Dermis blood vessel endothelial cell (primary cell): ENCODE data around the gene TFRC. TPM values are rescaled to one million over a fixed set of nuclear protein-coding genes. Genes with fewer than 3 reads are reported as not detected.
A peak's percentile ranks its signal among the peaks of the same experiment; 100 is the strongest.
"Not testable (repeated sequence)": the region's sequence is repeated elsewhere in the genome, so short reads cannot be mapped to it uniquely, and the experiment has no call there.

Source experiments
- DNase-seq: peaks from one replicate; pipeline ENCODE4 v3.0.0; 2010
- total RNA-seq: library from RNA; depleted of rRNA; stranded (reverse); fragments of >200 nt; gene quantifications from 2 replicates; pipeline ENCODE4 v1.2.3, GENCODE V29; 2014

Gene TFRC
- total RNA-seq: 96.3 and 175 TPM in 2 replicates

DNA sequence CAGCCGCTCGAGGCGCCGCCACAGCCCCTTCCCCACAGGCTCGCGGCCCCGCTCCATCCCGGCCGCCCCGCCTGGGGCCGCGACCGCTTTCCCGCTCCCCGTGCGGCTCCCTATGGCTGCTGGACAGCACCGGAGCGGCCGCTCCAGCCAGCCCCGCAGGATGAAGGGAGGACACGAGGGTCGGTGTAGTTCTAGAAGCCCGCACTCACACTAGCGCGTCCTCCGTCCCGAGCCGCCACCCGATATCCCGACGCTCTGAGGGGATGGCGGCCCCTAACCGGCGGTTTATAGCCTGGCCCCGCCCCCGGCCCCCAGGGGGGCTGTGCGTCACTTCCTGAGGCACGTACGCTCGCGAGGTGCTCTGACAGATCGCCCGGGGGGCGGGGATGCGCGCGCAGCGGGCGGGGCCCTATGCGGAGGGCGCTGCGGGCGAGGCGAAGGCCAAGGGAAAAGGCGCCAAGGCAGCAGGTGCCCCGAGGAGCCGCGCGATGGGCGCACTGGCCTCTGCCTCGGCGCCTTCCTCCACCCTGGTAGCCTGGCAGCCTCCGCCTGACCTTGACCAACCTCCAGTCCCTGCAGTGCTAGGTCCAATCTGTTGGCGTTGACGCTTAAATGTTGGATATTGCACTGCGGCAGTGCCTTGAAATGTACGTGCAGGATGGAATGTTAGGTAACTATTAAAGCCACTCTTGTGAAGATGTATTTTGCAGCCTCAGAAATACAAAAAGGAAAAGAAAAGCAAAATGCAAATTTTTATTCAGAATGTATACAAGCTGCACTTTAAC, at the start of gene TFRC:
TSS of gene TFRC (minus strand) at position 257 of the 785 bp plus-strand sequence. CDS start 4,991 bp downstream, outside the sequence.
- DNase-seq: peak; percentile 90

DNA sequence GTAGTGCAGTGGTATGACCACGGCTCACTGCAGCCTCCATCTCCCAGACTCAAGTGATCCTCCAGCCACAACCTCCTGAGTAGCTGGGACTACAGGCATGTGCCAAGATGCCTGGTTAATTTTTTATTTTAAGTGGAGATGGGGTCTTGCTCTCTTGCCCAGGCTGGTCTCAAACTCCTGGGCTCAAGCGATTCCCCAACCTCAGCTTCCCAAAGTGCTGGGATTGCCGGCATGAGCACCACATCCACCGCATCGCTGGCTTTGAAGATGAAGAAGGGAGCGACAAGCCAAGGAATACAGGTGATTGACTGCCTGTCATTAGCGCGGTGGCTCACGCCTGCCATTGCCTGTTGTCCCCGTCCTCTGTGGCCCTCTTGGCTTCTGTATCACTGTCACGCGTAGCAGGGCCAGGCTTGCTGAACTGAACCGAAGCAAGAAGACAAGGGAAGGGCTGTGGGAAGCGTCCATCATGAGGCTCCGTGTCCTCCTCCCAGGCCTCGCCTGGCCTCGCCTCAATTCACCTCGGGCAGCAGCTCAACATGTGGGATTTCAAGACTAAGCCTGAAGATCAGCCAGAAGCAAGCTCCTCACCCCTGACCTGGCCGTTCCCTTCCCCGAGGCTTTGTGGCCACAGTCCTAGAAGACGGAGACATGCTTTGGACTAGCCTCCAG, 46.4 kb upstream of the TFRC start:
- DNase-seq: no peak

DNA sequence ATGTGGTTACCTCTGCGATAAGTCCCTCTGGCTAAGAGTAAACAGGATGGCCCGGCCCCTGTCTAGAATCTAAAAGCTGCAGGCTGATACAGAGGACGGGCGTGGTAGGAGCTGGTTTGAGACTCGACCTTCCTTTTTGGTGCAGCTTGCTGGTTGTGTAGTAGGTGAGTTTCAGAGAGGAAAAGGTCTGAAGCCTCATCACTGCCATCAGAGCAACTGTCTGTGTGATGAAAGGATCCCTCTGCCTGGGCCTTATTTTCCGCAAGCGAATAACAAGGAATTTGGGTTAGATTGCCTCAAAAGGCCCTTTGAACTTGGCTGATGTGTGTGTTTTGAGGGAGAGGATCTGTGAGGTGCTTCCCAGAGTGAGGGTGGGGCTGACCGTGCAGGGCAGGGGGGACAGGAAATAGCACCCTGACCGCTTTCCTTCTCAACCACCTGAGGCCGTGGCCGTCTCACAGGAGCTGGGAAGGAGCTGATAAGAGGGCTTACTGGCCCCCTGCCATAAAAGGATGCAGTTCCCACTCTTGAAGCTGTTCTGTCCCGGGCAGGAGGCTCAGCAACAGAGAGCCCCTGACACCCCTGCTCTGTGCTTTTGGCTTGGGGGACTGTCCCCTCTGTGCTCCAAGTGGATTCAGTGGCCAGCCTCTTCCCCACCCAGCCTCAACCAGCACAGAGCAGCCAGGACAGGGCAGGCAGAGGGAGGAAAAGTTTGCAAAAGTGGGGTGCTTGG, 45.6 kb upstream of the TFRC start:
- DNase-seq: peak; percentile 13

- DNase-seq: no peak
Measured at GRCh38 chr3:196124608-196125007, 42.7 kb upstream of the TFRC start.

- DNase-seq: no peak
Measured at GRCh38 chr3:196122688-196123046, 40.8 kb upstream of the TFRC start.

GRCh38 chr3:196122021-196122687, 40.3 kb upstream of the TFRC start:
- DNase-seq: no peak

DNA sequence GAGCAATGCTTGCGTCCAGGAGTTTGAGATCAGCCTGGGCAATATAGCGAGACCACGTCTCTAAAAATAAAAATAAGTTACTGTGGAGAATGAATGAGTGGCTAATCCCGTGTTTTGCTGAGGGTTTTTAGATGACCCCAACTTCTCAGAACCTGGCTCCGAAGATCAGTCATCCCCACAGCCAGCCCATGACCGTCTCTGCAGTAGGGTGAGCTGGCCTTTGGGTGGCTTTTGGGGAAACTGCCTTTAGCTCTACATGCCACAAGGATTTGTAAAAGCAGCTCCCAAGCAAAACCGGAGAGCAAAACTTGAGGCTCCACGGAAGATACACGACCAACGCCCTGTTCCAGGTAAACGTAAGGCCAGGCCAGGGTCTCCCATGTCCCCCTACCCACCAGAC, 39.2 kb upstream of the TFRC start:
- DNase-seq: no peak

DNA sequence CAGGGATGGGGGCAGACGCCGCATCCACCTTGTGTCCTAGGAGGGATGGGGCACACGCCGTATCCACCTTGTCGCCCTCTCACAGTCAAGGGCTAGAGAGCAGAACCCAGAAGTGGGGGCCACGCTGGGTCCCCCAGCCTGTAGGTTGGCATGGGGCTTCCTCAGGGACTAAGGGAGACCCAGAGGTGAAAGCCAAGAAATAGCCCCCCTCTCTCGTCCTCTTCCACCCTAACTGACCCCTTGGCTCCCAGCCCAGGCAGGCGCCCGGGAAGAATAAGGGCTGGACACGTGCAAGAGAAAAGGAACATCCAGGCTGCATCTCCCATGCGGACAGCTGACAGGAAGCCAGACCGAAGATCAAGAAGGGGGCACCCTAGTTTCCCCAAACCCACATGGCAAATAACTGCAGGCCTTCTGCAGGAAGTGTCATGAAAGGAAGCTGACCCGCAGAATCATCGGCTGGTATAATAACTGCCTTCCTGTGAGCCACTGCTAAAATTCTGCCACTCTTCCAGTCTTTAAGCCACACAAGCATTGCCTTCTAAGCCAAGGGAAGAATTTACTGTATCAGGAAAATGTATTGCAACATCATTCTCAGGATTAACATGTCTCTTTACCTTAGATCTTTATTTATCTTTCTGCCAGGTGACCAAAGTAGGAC, 38.5 kb upstream of the TFRC start:
- peak; percentile 27 for DNase-seq

- no peak for DNase-seq
Measured at GRCh38 chr3:196117809-196118208, 35.9 kb upstream of the TFRC start.

DNA sequence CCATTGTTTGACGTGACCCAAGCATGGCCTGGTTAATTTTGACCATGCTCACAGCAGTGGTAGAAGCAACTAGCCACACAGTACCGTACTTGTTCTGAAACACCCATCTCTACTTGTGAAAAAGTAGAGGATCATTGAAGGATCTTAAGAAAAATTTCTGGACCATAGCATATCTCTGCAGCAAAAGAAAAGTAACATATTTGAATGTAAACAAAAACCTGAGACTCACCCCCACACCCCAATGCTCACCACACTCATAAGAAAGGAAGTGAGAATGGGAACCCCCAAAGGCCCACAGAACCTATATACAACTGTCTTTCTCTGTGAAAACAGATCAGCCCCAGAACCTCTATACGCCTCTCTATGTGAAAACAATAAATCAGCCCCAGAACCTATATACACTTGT, 33.8 kb upstream of the TFRC start:
- DNase-seq: no peak

DNA sequence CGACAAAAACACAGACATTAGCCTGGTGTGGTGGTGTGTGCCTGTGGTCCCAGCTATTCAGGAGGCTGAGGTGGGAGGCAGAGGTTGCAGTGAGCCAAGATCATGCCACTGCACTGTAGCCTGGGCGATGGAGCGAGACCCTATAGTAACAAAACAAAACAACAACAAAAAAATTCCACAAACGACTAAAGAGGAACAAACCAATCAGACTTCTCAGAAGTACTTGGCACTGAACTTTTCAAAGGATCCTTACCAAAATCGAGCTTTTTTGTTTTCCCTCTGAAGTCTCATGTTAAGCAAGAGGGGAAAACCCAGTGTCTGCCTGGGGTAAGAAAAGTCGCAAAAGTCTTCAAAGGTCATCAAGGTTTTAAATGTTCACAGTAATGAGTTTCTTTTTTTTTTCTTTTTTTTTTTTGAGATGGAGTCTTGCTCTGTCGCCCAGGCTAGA, 30.1 kb upstream of the TFRC start:
- DNase-seq: no peak

- DNase-seq: no peak
Measured at GRCh38 chr3:196108075-196108743, 26.3 kb upstream of the TFRC start.

GRCh38 chr3:196104707-196105106, 22.8 kb upstream of the TFRC start:
- not testable (repeated sequence) for DNase-seq

GRCh38 chr3:196098365-196098980, 16.6 kb upstream of the TFRC start:
- DNase-seq: not testable (repeated sequence)

DNA sequence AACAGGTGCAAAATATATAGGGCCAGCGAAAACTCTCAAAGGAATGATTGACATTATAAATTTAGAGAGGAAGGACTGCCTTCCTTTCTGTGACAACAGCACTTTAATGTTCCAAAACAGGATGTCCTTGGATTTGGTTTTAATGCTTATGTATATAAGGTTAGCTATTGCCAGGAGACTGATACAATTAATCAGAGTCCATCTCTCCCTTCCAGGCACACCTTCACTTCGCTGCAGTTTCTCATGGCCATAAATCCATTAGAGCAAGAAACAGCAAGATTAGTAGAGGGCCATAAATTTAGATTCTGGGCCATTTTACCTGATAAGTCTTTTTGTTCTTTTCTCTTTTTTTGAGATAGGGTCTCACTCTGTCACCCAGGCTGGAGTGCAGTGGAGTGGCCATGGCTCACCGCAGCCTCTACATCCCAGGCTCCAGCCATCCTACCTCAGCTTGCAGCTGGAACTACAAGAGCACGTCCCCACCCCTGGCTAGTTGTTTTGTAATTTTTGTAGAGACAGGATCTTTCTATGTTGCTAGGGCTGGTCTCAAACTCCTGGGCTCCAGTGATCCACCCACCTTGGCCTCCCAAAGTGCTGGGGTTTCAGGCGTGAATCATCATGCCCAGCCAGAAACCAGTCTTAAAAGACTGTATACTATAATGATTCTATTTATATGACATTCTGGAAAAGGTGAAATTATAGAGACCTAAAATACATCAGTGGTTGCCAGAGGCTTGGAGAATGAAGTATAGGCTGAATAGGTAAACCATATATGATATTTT, 15.7 kb upstream of the TFRC start:
- no peak for DNase-seq

DNA sequence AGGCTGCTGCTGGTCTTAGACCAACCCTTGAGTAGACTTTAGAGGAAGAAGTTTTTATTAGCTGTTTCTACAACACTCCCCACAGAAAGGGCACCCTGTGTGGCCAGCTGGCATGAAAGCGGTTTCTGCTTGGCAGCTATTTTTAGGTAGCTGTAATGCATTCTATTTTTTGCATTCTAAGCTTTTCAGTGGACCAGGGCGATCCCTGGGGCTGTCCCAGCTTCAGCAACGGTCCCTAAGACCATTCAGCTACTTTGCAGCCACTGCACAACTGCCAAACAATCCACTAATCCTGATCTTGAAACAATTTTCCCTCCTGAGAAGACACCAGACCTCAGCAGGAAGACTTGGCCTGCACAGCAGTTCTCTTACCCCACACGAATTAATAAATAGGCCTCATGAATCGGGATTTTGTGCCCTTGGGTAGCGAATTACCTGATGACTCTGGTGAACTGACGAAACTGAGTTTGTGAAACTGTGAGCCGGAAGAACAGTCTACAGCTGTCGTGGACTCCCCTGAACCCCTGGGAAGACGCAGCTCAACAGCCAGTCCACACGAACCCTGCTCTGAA, 14.6 kb upstream of the TFRC start:
- DNase-seq: no peak

- DNase-seq: no peak
Measured at GRCh38 chr3:196093317-196094111, 11.6 kb upstream of the TFRC start.

- DNase-seq: no peak
Measured at GRCh38 chr3:196087906-196088305, 6.0 kb upstream of the TFRC start.

DNA sequence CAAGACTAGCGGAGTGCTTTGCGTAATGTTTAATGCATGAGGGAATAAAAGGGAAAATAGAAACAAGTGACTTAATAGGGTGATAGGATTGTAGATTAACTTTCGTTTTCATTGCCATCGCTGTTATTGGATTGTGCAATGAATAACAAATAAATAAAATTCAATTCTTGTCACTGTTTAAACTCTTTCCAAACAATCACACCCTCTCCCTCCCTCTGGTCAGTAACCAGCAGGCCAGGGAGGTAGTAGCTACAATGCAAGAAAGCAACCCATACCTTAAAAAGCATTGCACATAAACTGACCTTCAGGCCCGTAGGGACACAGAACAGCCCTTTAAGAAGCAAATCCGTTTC, 705 bp upstream of the TFRC start:
- no peak for DNase-seq
